ENCODE data around the gene SHISAL2B. TPM values are rescaled to one million over a fixed set of nuclear protein-coding genes. Genes with fewer than 3 reads are reported as not detected.

The SHISAL2B gene
- total and polyA plus RNA-seq, 9 donors, result 1.5 TPM; not detected in 8

GRCh38 chr5:64742411-64742810, 52.1 kb downstream of the SHISAL2B start:
- Histone ChIP-seq H3K36me3 (no peaks in the 10 kb centered on the region), H3K4me1 (ENCODE audit: insufficient read depth) (no peaks in the 10 kb centered on the region), H3K9me3 (no peaks in the 10 kb centered on the region), H3K4me3 (no peak overlapping the region), H3K27ac (no peak overlapping the region), H3K27me3 (no peaks in the 10 kb centered on the region)
- DNase-seq, result no peak
- intact Hi-C loops (cut with DNase I), result no loop called here
- no peak for TF ChIP-seq POLR2A (IDR thresholded peaks at IDR 0.05)
- no peak for TF ChIP-seq EP300 (IDR thresholded peaks at IDR 0.05)
- TF ChIP-seq CTCF (IDR thresholded peaks at IDR 0.05), result no peak
- 92 to 96% (median 95%) methylated on average over 1 of the region's 1 CpG for WGBS, 3 donors

GRCh38 chr5:64742821-64743220, 52.5 kb downstream of the SHISAL2B start:
- no peak for DNase-seq
- no peak overlapping the region for H3K27ac ChIP-seq
- intact Hi-C loops (cut with DNase I), result no loop called here
- TF ChIP-seq POLR2A (IDR thresholded peaks at IDR 0.05), result no peak
- TF ChIP-seq EP300 (IDR thresholded peaks at IDR 0.05), result no peak
- no peak for TF ChIP-seq CTCF (IDR thresholded peaks at IDR 0.05)
- H3K36me3 ChIP-seq, result no peaks in the 10 kb centered on the region
- no peaks in the 10 kb centered on the region for H3K4me1 ChIP-seq (ENCODE audit: insufficient read depth)
- no peak overlapping the region for H3K4me3 ChIP-seq
- no peaks in the 10 kb centered on the region for H3K27me3 ChIP-seq
- no peaks in the 10 kb centered on the region for H3K9me3 ChIP-seq

GRCh38 chr5:64744914-64745313, 54.6 kb downstream of the SHISAL2B start:
- H3K27ac ChIP-seq, result no peak overlapping the region
- no peak overlapping the region for H3K4me3 ChIP-seq
- no peak for TF ChIP-seq CTCF (IDR thresholded peaks at IDR 0.05)
- no peak for TF ChIP-seq POLR2A (IDR thresholded peaks at IDR 0.05)
- no peaks in the 10 kb centered on the region for H3K36me3 ChIP-seq
- no peaks in the 10 kb centered on the region for H3K4me1 ChIP-seq (ENCODE audit: insufficient read depth)
- no peaks in the 10 kb centered on the region for H3K27me3 ChIP-seq
- WGBS, 3 donors, result 93 to 98% (median 98%) methylated on average over 1 of the region's 1 CpG
- H3K9me3 ChIP-seq, result no peaks in the 10 kb centered on the region
- intact Hi-C loops (cut with DNase I), result no loop called here
- DNase-seq, result no peak

GRCh38 chr5:64746446-64746845, 56.1 kb downstream of the SHISAL2B start:
- intact Hi-C loops (cut with DNase I), result no loop called here
- no peaks in the 10 kb centered on the region for H3K9me3 ChIP-seq
- no peak for DNase-seq
- no peak overlapping the region for H3K4me3 ChIP-seq
- 89 to 98% (median 94%) methylated on average over 1 of the region's 1 CpG for WGBS, 3 donors
- no peak overlapping the region for H3K27ac ChIP-seq
- TF ChIP-seq CTCF (IDR thresholded peaks at IDR 0.05) (no peak), POLR2A (IDR thresholded peaks at IDR 0.05) (no peak), EP300 (IDR thresholded peaks at IDR 0.05) (no peak)
- no peaks in the 10 kb centered on the region for H3K4me1 ChIP-seq (ENCODE audit: insufficient read depth)
- H3K27me3 ChIP-seq, result no peaks in the 10 kb centered on the region
- H3K36me3 ChIP-seq, result no peaks in the 10 kb centered on the region

- 91 to 97% (median 91%) methylated on average over 4 of the region's 4 CpGs for WGBS, 3 donors
- H3K27me3 ChIP-seq, result no peaks in the 10 kb centered on the region
- no peak for DNase-seq
- no peak overlapping the region for H3K27ac ChIP-seq
- TF ChIP-seq POLR2A (IDR thresholded peaks at IDR 0.05) (no peak), EP300 (IDR thresholded peaks at IDR 0.05) (no peak), CTCF (IDR thresholded peaks at IDR 0.05) (no peak)
- H3K4me1 ChIP-seq (ENCODE audit: insufficient read depth), result no peaks in the 10 kb centered on the region
- no peaks in the 10 kb centered on the region for H3K36me3 ChIP-seq
- intact Hi-C loops (cut with DNase I), result no loop called here
- no peak overlapping the region for H3K4me3 ChIP-seq
- no peaks in the 10 kb centered on the region for H3K9me3 ChIP-seq
Observed at GRCh38 chr5:64749385-64749784, 59.1 kb downstream of the SHISAL2B start.

All from ovary (tissue), 9 donors.